GF-D8 (cell line): ENCODE measurements around the gene PSMG1.
"Not testable (repeated sequence)": the region's sequence is repeated elsewhere in the genome, so short reads cannot be mapped to it uniquely, and the experiment has no call there.

ENCODE experiments used
- DNase-seq: peaks from one replicate; lab custom pipeline; 2025; lab: John Stamatoyannopoulos, UW

The PSMG1 gene

GRCh38 chr21:39188521-39189139 lies 5.4 kb upstream of the PSMG1 start:
- no peak for DNase-seq

GRCh38 chr21:39187141-39187540 lies 3.9 kb upstream of the PSMG1 start:
- no peak for DNase-seq

- DNase-seq: no peak
These were observed 3.4 kb upstream of the PSMG1 start for GRCh38 chr21:39186676-39187075.

GRCh38 chr21:39185157-39185556 lies 1.9 kb upstream of the PSMG1 start:
- no peak for DNase-seq

GRCh38 chr21:39184050-39184980 lies 1.1 kb upstream of the PSMG1 start:
- no peak for DNase-seq

- DNase-seq: no peak
These were observed 573 bp downstream of the PSMG1 start for GRCh38 chr21:39182484-39183271.

- DNase-seq: no peak
These were observed 1.2 kb downstream of the PSMG1 start for GRCh38 chr21:39182016-39182415.

GRCh38 chr21:39181205-39181818 lies 1.9 kb downstream of the PSMG1 start:
- no peak for DNase-seq

GRCh38 chr21:39180429-39181019 lies 2.7 kb downstream of the PSMG1 start:
- DNase-seq: no peak

- no peak for DNase-seq
These were observed 4.8 kb downstream of the PSMG1 start for GRCh38 chr21:39178421-39178820.

GRCh38 chr21:39176271-39176709 lies 7.0 kb downstream of the PSMG1 start:
- no peak for DNase-seq

- DNase-seq: no peak
These were observed 7.6 kb downstream of the PSMG1 start for GRCh38 chr21:39175665-39176064.

GRCh38 chr21:39175154-39175553 lies 8.1 kb downstream of the PSMG1 start:
- no peak for DNase-seq

GRCh38 chr21:39173716-39174680 lies 9.3 kb downstream of the PSMG1 start:
- no peak for DNase-seq

GRCh38 chr21:39169906-39170305 lies 13.3 kb downstream of the PSMG1 start:
- no peak for DNase-seq

GRCh38 chr21:39168800-39169199 lies 14.5 kb downstream of the PSMG1 start:
- no peak for DNase-seq

- no peak for DNase-seq
These were observed 18.7 kb downstream of the PSMG1 start for GRCh38 chr21:39164523-39164922.

- DNase-seq: no peak
These were observed 22.2 kb downstream of the PSMG1 start for GRCh38 chr21:39161064-39161463.

- no peak for DNase-seq
These were observed 23.7 kb downstream of the PSMG1 start for GRCh38 chr21:39159342-39160063.

- not testable (repeated sequence) for DNase-seq
These were observed 26.0 kb downstream of the PSMG1 start for GRCh38 chr21:39157241-39157640.
